Stimulated activated CD8-positive, alpha-beta memory T cell treated with anti-CD3 and anti-CD28 coated beads, Interleukin-2, amount 100 ng/mL, for 1 hour (primary cell): Measurements from ENCODE around the gene SCP2.
"Not testable (repeated sequence)": the region's sequence is repeated elsewhere in the genome, so short reads cannot be mapped to it uniquely, and the experiment has no call there.

Experiments used
- DNase-seq, 2 donors: peaks; one replicate each; pipeline ENCODE4 v3.0.0-alpha.2; 2020; ENCODE audit warnings: low read depth in 2 of 2

Gene SCP2

DNA sequence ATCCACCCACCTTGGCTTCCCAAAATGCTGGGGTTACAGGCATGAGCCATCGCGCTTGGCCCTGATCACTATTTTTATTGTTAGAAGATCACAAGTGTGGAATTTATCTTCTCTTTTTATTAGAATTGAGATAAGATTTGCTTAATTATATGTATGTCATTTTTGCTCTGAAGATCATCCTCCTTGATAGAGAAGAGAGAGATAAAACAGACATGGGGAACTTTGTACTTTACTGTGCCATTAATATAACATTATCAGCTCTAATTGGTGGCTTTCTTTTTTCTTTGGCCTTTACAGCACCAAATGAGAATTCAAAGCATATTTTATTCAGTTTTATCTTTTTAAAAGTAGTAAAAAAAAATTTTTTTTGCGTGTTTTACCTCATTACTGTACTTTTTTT, 46.8 kb downstream of the SCP2 start:
- DNase-seq = no peak

- no peak for DNase-seq
Measured at GRCh38 chr1:52976183-52977035, 49.3 kb downstream of the SCP2 start.

GRCh38 chr1:52978045-52978444, 51.0 kb downstream of the SCP2 start:
- no peak for DNase-seq

DNA sequence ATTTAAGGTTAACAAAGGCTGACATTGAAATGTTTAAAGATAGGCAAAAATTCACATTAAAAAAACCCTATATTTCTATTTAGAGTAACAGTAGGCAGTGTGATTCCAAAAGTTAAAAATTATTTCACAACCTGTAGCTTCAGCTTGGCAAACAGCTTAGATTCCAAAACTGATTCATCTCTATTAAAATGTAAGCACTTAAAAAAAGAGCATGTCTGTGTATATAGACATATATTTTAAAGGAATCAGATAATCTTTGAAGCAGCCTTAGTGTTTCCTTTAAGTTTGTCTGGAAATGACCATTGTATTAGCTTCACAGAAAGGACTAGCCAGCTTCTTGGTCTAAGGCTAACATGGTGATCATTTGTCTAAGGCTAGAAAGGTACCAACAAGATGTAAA, 65.7 kb downstream of the SCP2 start:
- not testable (repeated sequence) for DNase-seq

DNA sequence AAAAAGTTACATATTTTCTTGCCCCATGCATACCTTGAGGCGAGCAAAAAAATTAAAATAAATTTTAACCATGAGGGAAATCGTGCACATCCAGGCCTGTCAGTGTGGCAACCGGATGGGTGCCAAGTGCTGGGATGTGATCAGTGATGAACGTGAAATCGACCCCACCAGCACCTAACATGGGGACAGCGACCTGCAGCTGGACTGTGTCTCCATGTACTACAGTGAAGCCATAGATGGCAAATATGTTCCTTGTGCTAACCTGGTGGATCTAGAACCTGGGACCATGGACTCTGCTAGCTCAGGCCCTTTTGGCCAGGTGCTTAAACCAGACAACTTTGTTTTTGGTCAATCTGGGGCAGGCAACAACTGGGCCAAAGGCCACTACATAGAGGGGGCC, 67.6 kb downstream of the SCP2 start:
- no peak for DNase-seq

GRCh38 chr1:52996653-52997052, 69.6 kb downstream of the SCP2 start:
- no peak for DNase-seq

GRCh38 chr1:53001128-53001527, 74.1 kb downstream of the SCP2 start:
- DNase-seq = no peak

- not testable (repeated sequence) for DNase-seq
Measured at GRCh38 chr1:53006612-53007011, 79.5 kb downstream of the SCP2 start.

- DNase-seq = not testable (repeated sequence)
Measured at GRCh38 chr1:53010247-53010646, 83.2 kb downstream of the SCP2 start.

GRCh38 chr1:53011175-53011574, 84.1 kb downstream of the SCP2 start:
- no peak for DNase-seq

- DNase-seq = peak; percentile 48 to 59
Measured at GRCh38 chr1:53014791-53015507, 87.9 kb downstream of the SCP2 start.

- no peak for DNase-seq
Measured at GRCh38 chr1:53015508-53015860, 88.4 kb downstream of the SCP2 start.

- DNase-seq = no peak
Measured at GRCh38 chr1:53016705-53017104, 89.6 kb downstream of the SCP2 start.

DNA sequence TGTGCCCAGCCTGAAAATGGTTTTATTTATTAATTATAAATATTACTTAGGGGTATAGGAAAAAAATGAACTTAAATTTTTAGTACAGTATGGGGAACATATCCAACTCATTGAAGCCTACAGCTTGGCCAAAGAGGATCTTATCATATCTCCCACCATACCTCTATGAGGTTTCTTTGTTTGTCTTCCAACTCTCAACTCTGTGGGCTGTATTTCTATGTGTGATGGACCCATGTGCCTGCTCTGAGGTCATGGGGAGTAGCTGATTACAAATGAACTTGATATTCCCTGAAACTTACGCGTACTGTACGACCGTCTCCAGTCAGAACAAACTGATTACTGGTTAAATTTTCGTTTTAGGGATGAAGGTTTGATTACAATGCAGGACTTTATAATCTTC, 93.5 kb downstream of the SCP2 start:
- no peak for DNase-seq

GRCh38 chr1:53022179-53022578, 95.1 kb downstream of the SCP2 start:
- DNase-seq = no peak

DNA sequence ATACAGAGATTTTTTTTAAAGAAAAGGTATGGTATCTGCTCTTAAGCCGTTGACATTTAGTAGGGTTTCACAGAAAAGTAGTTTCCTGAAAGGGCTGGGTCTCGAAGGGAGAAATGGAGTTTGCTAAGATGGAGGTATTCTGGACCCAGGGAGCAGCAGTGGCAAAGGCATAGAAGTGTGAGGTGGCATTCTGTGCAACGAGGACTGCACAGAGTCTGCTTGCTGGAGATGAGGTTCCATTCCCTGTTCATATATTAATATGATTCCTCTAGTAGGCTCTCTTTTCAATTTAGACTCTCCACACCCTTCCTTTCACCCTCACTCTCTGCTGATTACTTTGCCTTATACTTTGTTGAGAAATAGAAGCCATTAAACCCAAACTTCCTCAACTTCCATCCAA, 96.5 kb downstream of the SCP2 start:
- no peak for DNase-seq

GRCh38 chr1:53024117-53024516, 97.0 kb downstream of the SCP2 start:
- DNase-seq = no peak

DNA sequence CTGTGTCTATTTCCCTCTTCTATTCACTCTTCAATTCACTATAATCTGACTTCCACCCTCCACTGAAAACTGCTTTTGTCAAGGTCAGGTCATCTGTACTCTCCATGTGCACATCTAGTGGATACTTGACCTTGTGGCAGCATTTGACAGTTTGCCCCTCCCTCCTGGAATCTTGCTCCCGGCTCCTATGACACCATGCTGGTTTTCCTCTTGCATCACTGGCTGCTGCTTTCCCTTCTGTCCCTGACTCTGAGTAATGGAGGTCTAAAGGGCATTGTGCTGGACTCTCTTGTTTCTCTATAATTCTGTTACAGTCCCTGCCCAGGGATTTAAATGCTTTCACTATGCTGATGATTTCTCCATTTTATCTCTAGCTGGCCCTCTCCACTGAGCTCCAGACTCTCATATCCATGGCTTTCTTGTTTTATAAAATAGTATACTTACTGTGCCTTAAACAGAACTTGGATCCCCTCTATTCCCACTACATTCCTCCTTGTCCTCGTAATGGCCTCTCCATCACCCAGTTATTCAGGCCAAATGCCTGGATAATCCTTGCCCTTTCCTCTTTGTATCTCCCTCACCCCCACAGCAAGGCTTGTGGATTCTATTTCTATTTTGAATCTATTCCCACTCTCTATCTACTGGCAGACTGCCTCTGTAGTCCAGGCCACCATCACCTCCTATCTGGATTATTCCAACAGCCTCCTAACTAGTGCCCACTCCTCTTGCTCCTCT, 98.1 kb downstream of the SCP2 start:
- no peak for DNase-seq

DNA sequence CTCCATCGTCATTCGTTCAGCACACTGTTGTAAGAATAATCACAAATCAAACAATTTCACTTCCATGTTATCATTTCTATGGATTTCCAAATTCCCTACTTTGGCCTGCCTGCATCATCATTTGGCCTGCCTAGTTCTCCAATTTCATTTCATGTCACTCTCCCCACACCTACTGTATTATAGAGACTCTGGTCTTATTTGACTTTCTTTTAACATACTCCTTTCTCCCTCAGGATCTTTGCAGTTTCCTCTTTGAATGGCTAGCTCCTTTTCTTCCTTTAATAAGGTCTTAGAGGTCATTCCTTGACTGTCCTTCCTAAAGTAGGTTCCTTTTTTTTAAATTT, 98.7 kb downstream of the SCP2 start:
- DNase-seq = no peak

- DNase-seq = no peak
Measured at GRCh38 chr1:53026254-53026653, 99.2 kb downstream of the SCP2 start.

DNA sequence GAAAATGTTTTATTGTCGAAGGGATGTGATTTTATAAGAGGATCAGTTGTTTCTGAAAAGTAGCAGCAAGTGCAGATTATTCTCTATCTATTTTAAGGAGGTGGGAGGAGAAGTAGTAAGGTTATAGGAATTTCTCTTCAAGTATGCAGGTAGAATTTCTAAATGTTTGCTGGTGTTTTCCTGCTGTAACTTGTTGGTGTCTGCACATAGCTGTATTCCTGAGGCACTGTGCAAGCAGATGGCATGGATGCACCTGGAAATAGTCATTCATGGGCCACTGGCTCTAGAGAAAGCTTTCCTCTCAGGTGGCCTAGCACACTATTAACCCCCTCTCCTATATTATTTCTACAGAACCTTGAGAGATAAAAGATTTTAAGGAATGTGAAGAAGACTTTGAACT, 104.7 kb downstream of the SCP2 start:
- DNase-seq = no peak

DNA sequence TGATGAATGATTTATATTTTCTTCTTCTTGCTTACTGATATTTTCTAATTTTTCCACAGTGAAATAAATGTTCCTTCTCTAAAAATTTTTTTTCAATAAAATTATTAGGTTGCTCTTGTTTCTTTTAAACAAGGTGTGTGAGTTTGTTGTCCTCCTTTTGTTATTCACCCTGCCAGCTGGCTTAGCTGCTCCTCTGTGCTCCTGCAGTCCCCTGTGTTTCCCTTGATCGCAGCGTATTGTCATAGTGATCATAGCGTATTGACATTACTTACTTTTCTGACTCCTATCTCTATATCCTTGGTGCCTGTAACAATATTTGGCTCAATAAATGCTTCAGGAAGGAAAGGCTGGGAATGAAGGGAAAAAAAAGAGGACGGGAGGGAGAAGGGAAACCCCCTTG, 110.1 kb downstream of the SCP2 start:
- no peak for DNase-seq

- DNase-seq = no peak
Measured at GRCh38 chr1:53038566-53038965, 111.5 kb downstream of the SCP2 start.
